ENCODE data around the gene SMURF1. TPM values are rescaled to one million over a fixed set of nuclear protein-coding genes. Genes with fewer than 3 reads are reported as not detected.

SMURF1 gene
- polyA plus RNA-seq, 3 donors = 14.4 to 15.9 (median 15.2) TPM

DNA sequence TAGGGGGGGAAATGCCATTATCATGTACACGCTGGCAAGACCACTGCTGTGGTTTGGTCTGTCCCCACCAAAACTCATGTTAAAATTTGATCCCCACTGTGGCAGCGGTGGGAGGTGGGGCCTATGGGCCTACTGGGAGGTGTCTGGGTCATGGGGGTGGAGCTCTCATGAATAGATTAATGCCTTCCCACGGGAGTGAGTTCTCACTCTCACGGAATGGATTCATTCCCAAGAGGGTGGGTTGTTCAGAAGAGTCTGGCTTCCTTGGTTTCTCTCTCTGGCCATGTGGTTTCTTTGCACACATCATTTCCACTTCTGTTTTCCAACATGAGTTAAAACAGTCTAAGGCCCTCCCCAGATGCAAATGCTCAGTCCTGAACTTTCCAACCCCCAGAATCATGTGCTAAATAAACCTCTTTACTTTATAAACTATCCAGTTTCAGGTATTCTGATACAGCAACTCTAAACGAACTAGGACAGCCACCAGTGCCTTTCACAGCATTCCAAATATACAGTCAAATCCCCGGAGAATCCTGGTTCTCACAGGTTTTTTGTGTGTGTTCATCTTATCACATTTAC lies 44.3 kb downstream of the SMURF1 start:
- DNase-seq (ENCODE audit: low read depth in 3 of 3, low spot score in 2 of 3) = no peak

DNA sequence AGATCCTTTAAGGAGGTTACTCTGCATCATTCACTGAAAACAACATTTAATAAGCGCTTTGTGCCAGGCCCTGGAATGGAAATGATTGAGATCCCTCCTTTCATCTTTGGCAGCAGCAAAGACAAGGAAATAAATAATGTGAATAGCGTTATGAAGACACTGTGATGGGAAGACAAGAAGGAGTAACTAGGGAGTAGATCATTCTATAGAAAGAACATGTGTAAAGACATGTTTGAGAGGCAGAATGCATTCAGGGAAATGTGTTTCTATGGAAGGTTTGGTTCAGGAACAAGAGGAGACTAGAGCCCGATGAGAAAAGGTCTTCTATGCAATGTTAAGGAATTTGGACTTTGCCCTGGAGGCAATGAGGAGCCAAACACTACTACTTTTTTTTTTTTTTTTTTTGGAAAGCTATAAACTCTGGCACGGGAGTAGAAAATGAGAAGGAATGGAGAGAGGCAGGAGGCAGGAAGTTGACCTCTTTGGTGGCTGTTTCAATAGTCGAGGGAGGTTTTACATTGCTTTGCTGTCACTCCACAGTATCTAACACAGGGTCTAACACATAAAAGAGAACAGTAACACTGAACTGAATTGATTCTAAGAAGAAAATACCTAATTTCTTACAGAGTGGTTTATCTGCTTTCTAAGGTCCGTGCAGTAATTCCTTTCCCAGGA lies 44.9 kb downstream of the SMURF1 start:
- DNase-seq (ENCODE audit: low read depth in 3 of 3, low spot score in 2 of 3) = no peak

DNA sequence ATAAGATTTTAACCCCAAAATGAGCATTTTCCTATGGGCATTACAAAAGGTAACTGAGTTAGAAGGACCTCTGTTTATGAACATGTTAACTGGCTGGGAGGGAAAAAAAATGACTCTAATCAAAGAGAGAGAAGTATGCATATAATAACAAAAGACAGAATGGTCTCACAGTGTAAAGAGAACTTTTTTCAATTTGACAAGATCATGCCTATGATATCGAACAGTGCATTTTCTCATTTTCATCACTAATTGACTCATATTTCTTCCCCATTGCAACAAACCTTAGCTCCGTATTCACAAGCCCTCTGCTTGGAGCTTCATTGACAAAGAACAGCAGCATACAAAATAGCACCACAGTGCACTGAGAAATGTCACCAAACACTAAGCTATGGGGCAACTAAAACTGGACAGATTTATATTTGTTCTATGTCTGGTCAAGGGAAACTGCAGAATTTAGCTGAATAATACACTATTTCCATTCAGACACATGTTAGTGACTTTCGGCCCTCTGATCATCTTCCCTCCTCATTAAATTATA lies 45.6 kb downstream of the SMURF1 start:
- no peak for DNase-seq (ENCODE audit: low read depth in 3 of 3, low spot score in 2 of 3)

DNA sequence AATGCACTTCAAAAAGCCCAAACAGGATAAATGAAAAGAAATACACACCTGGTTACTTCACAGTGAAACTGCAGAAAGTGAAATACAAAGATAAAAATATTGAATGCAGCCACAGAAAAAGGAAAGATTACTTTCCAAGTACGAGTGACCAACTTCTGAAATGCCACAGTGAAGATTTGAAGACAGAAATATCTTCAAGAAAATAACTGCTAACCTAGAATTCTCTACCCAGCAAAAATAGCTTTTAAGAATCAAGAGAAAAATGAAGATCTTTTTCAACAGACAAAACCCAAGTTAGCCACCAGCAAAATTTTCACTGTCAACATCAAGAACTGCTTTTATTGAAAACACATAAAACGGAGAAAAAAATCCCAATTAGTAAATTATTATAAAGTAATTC lies 46.2 kb downstream of the SMURF1 start:
- no peak for DNase-seq (ENCODE audit: low read depth in 3 of 3, low spot score in 2 of 3)

DNA sequence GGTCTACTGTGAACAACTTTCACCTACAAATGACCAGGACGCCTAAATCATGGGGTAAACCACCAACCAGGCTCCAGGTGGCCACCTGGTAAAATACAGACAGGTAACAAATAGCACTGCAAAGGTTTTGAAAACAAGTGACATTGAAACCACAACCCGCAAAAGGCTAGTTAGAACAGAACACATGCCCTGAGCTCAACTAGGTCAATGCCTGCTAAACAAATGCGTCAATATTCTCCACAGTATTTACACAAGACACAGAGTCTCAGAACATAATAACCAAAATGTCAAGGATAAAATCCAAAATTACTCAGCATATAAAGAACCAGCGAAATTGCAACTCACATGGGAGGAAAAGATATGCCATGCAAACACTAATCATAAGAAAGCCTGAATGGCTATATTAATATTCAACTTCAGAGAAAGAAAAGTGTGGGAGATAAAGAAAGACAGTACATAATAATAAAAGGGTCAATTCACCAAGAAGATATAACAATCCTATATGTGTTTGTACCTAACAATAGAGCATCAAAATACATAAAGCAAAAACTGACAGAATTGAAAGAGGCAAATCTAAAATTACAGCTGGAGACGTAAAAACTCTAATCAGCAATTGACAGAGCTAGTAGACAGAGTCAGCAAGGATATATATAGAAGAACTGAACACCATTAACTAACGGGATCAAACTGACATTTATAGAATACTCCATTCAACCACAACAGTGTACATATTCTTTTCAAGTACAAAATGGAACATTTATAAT lies 47.6 kb downstream of the SMURF1 start:
- no peak for DNase-seq (ENCODE audit: low read depth in 3 of 3, low spot score in 2 of 3)

DNA sequence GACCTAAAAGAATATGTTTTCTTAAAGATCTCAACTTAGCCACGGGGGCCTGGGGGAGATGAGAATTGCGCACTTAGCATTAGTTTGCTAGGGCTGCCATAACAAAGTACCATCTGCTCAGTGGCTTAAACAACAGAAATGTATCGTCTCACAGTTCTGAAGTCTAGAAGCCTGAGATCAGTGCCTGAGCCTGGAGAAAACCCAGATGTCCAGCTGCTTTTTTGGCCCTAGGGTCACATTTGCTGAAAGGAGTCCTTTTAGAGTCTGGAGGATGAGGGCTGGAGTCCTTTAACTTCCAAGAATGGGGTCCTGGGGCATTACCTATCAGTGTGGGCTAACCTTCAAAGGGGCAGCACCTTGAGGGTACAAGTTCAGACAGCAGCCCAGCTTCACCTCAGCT lies 48.2 kb downstream of the SMURF1 start:
- no peak for DNase-seq (ENCODE audit: low read depth in 3 of 3, low spot score in 2 of 3)

DNA sequence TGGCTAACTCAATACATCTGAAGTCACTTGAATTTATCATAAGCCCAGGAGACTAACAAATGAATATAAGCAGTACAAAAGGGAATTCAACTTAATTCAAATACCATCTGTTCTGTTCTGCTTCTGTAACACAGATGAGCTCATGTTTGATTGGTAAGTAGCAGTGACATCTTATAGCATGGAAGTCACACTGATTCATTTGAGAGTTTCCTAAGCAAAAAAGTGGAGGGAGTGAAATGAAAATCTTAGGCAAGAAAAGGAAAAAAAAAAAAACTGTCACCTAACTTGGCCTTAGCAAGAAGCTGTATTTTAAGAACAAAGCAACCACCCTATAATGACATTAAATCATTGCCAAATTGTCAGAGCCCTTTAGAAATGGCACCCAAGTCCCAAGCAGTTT lies 49.5 kb downstream of the SMURF1 start:
- DNase-seq (ENCODE audit: low read depth in 3 of 3, low spot score in 2 of 3) = no peak

DNA sequence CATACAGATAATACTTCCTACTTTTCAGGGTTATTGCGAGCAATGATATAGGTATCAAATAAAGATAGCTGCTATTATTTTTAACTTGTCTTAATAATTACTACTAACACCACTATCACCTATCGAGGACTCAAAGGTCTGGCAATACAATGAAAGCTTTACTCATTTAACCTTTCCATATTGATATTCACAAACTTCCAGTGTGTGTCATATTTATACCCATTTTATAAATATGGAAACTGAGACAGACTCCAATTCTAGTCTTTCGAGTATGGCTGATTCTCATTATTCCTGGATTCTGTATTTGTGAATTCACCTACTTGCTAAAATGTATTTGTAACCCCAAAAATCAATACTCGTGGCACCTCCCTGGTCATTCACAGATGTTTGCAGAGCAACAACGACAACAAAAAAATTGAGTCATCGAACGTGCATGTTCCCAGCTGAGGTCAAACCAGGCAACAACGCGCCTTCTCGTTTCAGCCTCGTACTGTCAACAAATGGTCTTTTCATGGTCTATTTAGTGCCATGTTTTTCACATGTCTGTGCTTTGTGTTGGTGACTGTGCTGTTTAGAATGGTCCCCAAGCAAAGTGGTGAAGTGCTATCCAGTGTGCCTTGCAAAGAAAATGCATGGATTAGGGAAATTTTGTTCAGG lies 51.7 kb downstream of the SMURF1 start:
- no peak for DNase-seq (ENCODE audit: low read depth in 3 of 3, low spot score in 2 of 3)

DNA sequence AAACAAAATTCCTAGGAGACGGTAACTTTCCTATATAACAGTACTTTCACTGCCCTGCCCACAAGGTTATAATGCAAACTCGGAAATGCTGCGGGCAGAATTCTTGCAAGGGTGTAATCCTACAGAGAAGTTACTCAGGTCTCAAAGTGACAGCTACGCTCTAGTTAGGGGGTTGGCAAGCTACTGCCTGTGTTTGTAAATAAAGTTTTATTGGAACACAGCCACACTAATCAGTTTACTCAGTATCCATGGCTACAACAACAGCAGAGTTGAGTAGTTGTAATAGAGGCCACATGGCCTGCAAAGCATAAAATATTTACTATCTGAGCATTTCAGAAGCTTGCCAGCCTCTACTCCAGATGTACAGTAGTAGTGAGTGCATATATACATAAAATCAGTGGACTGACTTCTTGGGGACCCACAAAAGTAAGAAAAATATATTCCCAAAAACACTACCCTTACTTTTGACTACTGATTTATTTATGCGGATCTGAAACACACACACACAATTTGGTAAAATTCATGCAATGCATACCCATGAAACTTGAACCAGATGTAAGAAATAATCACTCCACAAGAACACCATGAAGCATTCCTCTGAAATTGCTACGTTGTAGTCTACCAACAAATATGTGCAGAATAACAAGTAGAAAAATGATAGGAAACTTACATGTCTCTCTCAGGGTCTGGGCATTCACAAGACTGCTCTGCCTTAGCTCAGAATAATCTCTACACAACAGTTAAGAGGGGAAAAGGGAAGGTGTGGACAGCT lies 53.0 kb downstream of the SMURF1 start:
- no peak for DNase-seq (ENCODE audit: low read depth in 3 of 3, low spot score in 2 of 3)

DNA sequence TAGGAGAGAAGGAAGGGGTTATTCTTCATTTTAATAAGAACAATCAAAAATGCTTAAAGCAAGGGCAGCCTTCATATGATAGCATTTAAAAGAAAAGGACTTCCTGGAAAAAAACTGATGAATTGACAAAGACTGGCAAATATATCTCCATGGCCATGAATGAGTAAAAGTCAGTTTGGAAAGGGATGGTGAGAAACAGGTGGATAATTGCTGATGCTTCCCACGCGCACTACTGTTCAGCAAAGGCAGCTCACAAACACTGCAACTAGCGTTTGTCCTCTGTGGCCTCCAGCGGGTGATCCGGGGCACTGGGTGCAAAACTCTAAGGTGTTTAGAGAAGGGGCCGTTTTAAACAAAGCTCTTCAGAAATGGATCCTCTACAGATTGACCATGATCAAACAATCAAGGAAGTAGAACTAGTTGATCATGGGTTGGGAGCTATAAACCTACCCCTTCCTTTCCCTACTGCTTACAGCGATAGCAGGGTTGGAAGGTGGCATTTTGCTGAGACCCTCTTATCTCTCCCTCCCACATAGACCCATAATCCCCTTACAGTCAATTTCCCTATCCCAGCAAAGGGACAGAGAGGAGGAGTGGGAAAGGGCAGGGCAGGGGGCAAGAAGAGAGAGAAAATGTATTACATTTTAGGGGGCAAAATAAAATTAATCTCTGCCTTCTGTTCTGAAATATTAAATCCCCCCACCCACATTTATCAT lies 53.8 kb downstream of the SMURF1 start:
- DNase-seq (ENCODE audit: low read depth in 3 of 3, low spot score in 2 of 3) = no peak

DNA sequence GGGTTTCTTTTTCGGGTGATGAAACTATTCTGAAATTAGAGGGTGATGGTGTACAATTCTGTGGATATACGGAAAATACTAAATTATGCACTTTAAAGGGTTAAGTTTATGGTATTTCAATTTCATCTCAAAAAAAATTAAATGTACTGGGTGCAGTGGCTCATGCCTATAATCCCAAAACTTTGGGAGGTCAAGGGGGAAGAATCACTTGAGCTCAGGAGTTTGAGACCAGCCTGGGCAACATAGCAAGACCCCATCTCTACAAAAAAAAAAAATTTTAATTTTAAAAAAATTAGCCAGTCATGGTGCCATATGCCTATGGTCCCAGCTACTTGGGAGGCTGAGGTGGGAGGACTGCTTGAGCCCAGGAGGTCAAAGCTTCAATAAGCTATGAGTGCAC lies 57.0 kb downstream of the SMURF1 start:
- DNase-seq (ENCODE audit: low read depth in 3 of 3, low spot score in 2 of 3) = no peak

DNA sequence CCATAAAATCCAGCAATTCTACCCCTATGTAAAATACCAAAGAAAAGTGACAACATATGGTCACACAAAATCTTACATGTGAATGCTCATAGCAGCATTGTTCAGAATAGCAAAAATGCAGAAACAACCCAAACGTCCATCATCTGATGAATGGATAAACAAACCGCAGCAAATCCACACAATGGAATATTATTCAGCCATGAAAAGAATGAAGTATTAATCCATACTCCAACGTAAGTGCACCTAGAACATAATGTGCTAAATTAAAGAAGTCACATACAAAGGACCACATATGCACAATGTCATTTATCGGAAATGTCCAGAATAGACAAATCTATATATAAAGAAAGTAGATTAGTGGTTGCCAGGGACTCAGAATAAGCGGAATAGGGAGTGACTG lies 57.4 kb downstream of the SMURF1 start:
- no peak for DNase-seq (ENCODE audit: low read depth in 3 of 3, low spot score in 2 of 3)

DNA sequence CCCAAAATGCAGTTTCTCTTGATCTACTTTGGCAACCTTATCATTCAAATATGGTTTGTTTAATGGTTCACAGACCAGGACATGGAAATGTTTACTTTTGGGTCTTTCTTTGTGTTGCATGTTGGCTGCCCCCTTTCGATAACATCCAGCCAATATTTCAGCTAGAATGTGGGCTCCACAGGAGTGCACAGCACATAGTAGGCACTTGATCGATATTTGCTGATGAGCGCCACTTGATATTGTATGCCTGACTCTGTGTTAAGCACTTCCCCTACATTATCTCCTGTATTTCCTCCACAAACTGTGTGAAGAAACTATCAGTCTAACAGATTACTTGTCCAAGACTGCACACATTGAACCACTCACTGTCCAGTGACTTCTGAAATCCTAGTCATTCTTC lies 60.2 kb downstream of the SMURF1 start:
- DNase-seq (ENCODE audit: low read depth in 3 of 3, low spot score in 2 of 3) = no peak

DNA sequence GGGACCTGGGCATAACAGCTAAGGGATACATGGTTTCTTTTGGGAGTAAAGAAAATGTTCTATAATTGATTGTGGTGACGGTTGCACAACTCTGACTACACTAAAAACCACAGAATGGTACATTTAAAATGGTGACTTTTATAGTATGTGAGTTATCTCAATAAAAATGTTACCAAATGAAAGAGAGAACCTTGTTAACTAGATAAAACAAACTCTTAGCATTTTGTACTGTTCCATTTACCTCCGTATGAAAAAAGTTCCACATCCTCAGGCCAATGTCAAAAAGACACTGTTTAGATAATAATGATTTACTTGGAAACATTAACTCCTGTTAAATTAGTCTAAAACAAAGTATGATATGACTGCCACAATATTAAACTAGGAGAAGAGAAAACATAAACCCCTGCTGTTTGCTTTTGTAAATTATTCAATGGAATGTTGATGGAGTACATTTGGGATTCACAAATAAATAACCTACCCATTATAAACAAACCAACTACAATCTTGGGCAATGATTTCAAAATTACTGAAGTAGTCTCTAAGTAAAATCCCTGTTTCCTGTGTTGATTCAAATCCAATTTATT lies 60.7 kb downstream of the SMURF1 start:
- no peak for DNase-seq (ENCODE audit: low read depth in 3 of 3, low spot score in 2 of 3)

DNA sequence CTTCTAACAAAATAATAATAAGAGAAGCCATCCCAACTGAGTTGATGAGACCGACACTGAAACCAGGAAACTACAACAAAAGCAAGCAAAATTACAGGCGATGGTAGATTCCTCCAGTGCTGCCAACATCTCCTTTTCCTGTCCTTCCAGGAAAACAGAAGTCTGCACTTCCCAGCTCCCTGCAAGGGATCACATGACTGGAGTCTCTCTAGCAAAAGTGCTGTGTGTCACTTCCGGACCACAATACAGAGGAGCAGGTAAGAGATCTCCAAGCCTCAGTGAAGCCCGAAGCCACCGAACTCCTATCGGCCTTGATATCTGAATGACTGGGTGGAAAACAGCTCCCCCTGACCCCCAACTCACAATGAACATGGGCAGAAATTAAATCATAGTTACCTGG lies 63.2 kb downstream of the SMURF1 start:
- no peak for DNase-seq (ENCODE audit: low read depth in 3 of 3, low spot score in 2 of 3)

DNA sequence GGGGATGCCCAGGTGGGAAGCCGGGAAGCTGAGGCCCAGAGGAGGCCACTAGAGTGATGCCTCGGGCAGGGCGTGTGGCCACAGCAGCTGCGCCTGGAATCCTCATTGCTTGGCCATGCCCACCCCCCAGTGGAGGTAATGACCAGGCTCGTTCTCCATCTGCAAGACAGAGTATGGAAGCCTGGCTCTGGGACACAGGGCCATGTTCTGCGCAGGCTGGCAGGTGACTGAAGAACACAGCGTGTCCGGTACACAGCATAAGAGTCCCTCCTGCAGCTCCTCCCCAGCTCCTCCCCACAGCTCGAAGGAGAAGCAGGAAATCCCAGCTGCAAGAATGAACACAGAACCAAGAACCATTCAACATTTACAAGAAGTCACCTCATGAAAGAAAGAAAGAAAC lies 64.8 kb downstream of the SMURF1 start:
- DNase-seq (ENCODE audit: low read depth in 3 of 3, low spot score in 2 of 3) = no peak

DNA sequence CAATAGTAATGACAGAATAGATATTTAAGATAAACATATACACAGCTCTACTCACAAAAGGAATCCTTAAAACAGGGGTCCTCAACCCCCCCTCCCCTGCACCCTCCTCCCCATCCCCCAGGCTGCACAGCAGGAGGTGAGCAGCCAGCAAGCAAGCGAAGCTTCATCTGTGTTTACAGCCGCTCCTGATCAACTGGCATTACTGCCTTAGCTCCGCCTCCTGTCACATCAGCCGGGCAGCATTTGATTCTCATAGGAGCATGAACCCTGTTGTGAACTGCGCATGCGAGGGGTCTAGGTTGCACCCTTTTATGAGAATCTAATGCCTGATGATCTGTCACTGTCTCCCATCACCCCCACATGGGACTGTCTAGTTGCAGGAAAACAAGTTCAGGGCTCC lies 65.5 kb downstream of the SMURF1 start:
- no peak for DNase-seq (ENCODE audit: low read depth in 3 of 3, low spot score in 2 of 3)

DNA sequence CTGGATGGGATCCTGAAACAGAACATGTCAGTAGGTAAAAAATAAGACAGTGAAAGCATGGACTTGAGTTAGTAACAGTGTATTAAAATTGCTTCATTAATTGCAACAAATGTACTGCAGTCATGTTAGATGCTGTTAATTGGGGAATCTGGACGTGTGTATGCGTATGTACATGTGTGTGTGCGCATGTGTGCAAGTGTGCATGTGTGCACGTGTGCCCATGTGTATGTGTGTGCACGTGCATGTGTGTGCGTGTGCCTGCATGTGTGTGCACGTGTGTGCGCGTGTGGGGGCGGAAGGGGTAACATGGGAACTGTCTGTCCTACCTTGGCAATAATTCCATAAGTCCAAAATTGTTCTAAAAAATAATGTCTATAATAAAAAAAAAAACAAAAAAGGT lies 67.3 kb downstream of the SMURF1 start:
- DNase-seq (ENCODE audit: low read depth in 3 of 3, low spot score in 2 of 3) = no peak

DNA sequence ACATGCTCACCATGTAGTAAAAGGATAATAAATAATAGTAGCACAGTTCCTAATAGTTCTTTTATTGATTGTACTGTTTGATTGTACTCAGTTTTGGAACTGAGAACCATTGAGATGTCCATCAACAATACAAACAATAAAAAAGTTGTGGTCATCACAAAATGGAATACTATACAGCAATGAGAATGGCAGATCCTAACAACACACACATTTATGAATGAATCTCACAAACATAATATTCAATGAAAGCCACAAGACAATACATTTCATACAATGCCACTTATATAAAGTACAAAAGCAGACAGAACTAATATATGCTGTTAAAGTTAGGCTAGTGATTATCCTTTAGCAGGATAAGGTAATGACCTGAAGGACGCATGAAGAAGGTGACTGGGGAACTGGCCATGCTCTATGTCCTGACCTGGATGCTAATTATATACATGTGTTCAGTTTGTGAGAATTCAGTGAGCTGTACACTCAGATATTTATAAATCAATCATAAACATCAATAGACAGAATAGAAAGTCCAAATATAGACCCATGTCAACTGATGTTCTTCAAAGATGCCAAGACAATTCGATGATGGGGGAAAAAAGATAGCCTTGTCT lies 70.0 kb downstream of the SMURF1 start:
- DNase-seq (ENCODE audit: low read depth in 3 of 3, low spot score in 2 of 3) = no peak

All from right renal cortex interstitium (tissue), 3 donors.